HepG2 (cell line): ENCODE data around the gene TREH. TPM values are rescaled to one million over a fixed set of nuclear protein-coding genes. Genes with fewer than 3 reads are reported as not detected.
A peak's percentile ranks its signal among the peaks of the same experiment; 100 is the strongest.

ENCODE experiments used
- ESRRA ChIP-seq: sonication (generic); formaldehyde crosslinking; IDR thresholded peaks from 2 replicates; pipeline ENCODE4 v1.5.1; 2020; ENCODE audit warnings: mild to moderate bottlenecking, low read depth, missing genetic modification reagents
- GRHL1 ChIP-seq: sonication (generic); formaldehyde crosslinking; conservative IDR thresholded peaks from 2 replicates; pipeline ENCODE4 v1.8.0; 2022; ENCODE audit warnings: missing genetic modification reagents
- HDAC2 ChIP-seq: sonication (generic); formaldehyde crosslinking; IDR thresholded peaks from 2 replicates; pipeline ENCODE4 v1.4.0; 2020; ENCODE audit warnings: missing genetic modification reagents
- MED8 ChIP-seq: sonication (generic); formaldehyde crosslinking; IDR thresholded peaks from 2 replicates; pipeline ENCODE4 v1.8.1; 2023; ENCODE audit warnings: mild to moderate bottlenecking, missing genetic modification reagents; ENCODE audit not compliant: insufficient replicate concordance
- MLX ChIP-seq: IDR thresholded peaks from 2 replicates; pipeline ENCODE4 v1.6.1; 2016
- NCOA2 ChIP-seq: sonication (generic); formaldehyde crosslinking; IDR thresholded peaks from 2 replicates; pipeline ENCODE4 v1.8.0; 2022; ENCODE audit warnings: inconsistent platforms
- RFXAP ChIP-seq: sonication (generic); formaldehyde crosslinking; IDR thresholded peaks from 2 replicates; pipeline ENCODE4 v1.4.0; 2020; ENCODE audit warnings: missing genetic modification reagents, borderline replicate concordance
- SP1 ChIP-seq, 2 experiments: fragments of 450-650 bp in 1 of 2; sonication (generic) in 1 of 2; formaldehyde crosslinking in 1 of 2; IDR thresholded peaks; 2 replicates each; pipeline versions ENCODE4 v1.4.0 to v1.6.1; 2016 to 2020; ENCODE audit warnings: missing genetic modification reagents in 1 of 2
- TBX2 ChIP-seq: sonication (generic); formaldehyde crosslinking; IDR thresholded peaks from 2 replicates; pipeline ENCODE4 v1.5.0; 2020; ENCODE audit warnings: missing genetic modification reagents, mild to moderate bottlenecking, borderline replicate concordance
- ZNF24 ChIP-seq: fragments of 450-650 bp; IDR thresholded peaks from 2 replicates; pipeline ENCODE4 v1.6.1; 2017; ENCODE audit warnings: antibody characterized with exemption, mild to moderate bottlenecking
- ZNF274 ChIP-seq: sonication (generic); formaldehyde crosslinking; IDR thresholded peaks from 2 replicates; pipeline ENCODE4 v1.5.1; 2020; ENCODE audit warnings: mild to moderate bottlenecking, missing genetic modification reagents
- ZNF597 ChIP-seq: sonication (generic); formaldehyde crosslinking; IDR thresholded peaks from 2 replicates; pipeline ENCODE4 v1.5.0; 2020; ENCODE audit warnings: missing genetic modification reagents
- ZNF687 ChIP-seq: sonication (generic); formaldehyde crosslinking; IDR thresholded peaks from 2 replicates; pipeline ENCODE4 v1.5.1; 2020; ENCODE audit warnings: mild to moderate bottlenecking, missing genetic modification reagents, moderate library complexity
- ZNF792 ChIP-seq: IDR thresholded peaks from 2 replicates; pipeline ENCODE4 v1.6.1; 2016
- polyA plus RNA-seq, 8 experiments: library from polyadenylated mRNA; depleted of rRNA in 3 of 8; stranded (reverse) in 7 of 8; unstranded in 1 of 8; fragments of >200 nt; fragmentation: Illumina TruSeq in 4 of 8; extraction: Trizol in 4 of 8; gene quantifications; 2 replicates each; pipeline versions ENCODE4 v1.2.1 to v1.2.3, GENCODE V29; 2011 to 2016; ENCODE audit warnings: low read depth in 4 of 8, missing spikeins in 1 of 8, mixed read lengths in 1 of 8; ENCODE audit not compliant: insufficient read depth in 1 of 8
- total RNA-seq, 5 experiments: library from RNA; depleted of rRNA; stranded (reverse); fragments of >200 nt; fragmentation: Illumina TruSeq; extraction: Trizol; gene quantifications; 2 replicates each; pipeline ENCODE4 v1.2.3, GENCODE V29; 2016; ENCODE audit warnings: low read depth in 1 of 5
- TF ChIP-seq, protein P1 (sequence below), 2 experiments: sonication (generic) in 1 of 2; formaldehyde crosslinking in 1 of 2; IDR thresholded peaks; 2 replicates each; pipeline versions ENCODE4 v1.4.0 to v1.6.1; 2016 to 2020; ENCODE audit warnings: borderline replicate concordance in 1 of 2, low read depth in 1 of 2, mild to moderate bottlenecking in 1 of 2, missing genetic modification reagents in 1 of 2

TREH gene
- total and polyA plus RNA-seq, 2 of the 13 experiments (the other 11 are each of a cell fraction or from before 2014, with no cell fraction given): 0.53 to 0.86 TPM

DNA sequence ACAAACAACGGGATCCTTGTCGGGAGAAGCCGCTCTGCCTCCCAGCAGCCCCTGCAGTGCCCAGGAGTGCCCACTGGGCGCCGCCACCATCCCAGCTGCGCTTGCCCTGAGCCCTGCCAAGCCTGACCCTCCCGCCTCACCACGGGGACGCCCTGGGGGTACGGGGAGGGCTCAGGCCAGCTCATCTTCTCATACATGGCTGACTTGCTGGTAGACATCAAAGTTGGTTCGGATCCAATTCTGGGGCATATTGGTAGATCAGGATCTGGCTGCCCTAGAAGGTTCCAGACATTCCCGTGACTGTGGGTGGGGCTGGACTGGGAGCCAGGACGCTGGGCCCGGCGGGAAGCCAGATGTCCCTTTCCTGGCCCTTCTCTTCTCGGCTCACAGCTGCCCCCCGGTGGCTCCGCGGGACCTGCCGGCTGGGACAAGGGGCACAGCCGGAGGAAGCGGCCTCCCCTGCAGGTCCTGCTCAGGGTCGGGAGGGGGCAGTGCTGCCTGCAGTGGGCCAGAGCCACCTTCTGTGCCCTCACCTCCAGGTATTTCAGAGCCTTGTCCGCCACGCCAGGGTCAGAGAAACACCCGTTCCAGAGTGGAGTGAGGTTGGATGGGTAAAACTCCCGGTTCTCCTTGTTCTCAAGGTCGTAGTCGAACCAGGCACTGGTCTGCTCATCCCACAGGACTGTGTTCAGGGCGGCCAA is 10.6 kb upstream of the TREH start (continued):
- TF ChIP-seq ZNF597 (CRISPR knock-in tag) (no peak), MED8 (CRISPR knock-in tag) (no peak), GRHL1 (CRISPR knock-in tag) (no peak), RFXAP (CRISPR knock-in tag) (no peak), SP1 (IDR thresholded peaks at IDR 0.05) (no peak), SP1 (CRISPR knock-in tag; IDR thresholded peaks at IDR 0.05) (peak; percentile 1; the same call in 1 of the 2 replicates), HDAC2 (CRISPR knock-in tag) (peak; percentile 76), ESRRA (CRISPR knock-in tag) (peak; percentile 19; the same call in 1 of the 2 replicates), ZNF687 (CRISPR knock-in tag) (peak; percentile 94), TBX2 (CRISPR knock-in tag) (peak; percentile 72), ZNF24 (no peak), ZNF792 (CRISPR knock-in tag) (no peak), MLX (no peak; the same call in 1 of the 2 replicates), ZNF274 (CRISPR knock-in tag) (peak; percentile 73; the same call in 1 of the 2 replicates), NCOA2 (CRISPR knock-in tag) (0 out of 2 replicates have a peak, but pooled peaks have one; percentile 20)
- TF ChIP-seq, protein P1, sequence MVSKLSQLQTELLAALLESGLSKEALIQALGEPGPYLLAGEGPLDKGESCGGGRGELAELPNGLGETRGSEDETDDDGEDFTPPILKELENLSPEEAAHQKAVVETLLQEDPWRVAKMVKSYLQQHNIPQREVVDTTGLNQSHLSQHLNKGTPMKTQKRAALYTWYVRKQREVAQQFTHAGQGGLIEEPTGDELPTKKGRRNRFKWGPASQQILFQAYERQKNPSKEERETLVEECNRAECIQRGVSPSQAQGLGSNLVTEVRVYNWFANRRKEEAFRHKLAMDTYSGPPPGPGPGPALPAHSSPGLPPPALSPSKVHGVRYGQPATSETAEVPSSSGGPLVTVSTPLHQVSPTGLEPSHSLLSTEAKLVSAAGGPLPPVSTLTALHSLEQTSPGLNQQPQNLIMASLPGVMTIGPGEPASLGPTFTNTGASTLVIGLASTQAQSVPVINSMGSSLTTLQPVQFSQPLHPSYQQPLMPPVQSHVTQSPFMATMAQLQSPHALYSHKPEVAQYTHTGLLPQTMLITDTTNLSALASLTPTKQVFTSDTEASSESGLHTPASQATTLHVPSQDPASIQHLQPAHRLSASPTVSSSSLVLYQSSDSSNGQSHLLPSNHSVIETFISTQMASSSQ (IDR thresholded peaks at IDR 0.05; ENCODE audit: low read depth): no peak; the same call in 1 of the 2 replicates
- TF ChIP-seq, protein P1 (CRISPR knock-in tag; IDR thresholded peaks at IDR 0.05; ENCODE audit: borderline replicate concordance): no peak
